HEK293 (cell line): ENCODE results near the gene EPHA4.
A peak's percentile ranks its signal among the peaks of the same experiment; 100 is the strongest.

Source experiments
- CTCF ChIA-PET: fragments of 350-600 bp; formaldehyde crosslinking; extraction: SDS; loops from one replicate; lab custom pipeline; 2021; ENCODE audit warnings: antibody characterized with exemption; lab: Yijun Ruan, JAX
- POLR2A ChIA-PET: fragments of 300-600 bp; formaldehyde crosslinking; extraction: SDS; loops from one replicate; lab custom pipeline; 2020; ENCODE audit warnings: antibody characterized with exemption, inconsistent platforms; lab: Yijun Ruan, JAX
- H3K27ac ChIP-seq: fragments of 200-500 bp; sonication (Bioruptor generic); 2 replicates; pipeline ENCODE4 v1.5.1; 2014; ENCODE audit warnings: low read depth, low read length, control low read depth, inconsistent platforms; ENCODE audit errors: extremely low read depth
- H3K36me3 ChIP-seq, 2 experiments: fragments of 200-500 bp in 1 of 2; sonication (Bioruptor generic) in 1 of 2; 1 replicate in 1 of 2; 2 replicates in 1 of 2; pipeline ENCODE4 v1.5.1; 2014 to 2017; ENCODE audit warnings: inconsistent platforms in 2 of 2, low read length in 2 of 2; ENCODE audit not compliant: control insufficient read depth in 2 of 2, insufficient read depth in 1 of 2
- H3K4me1 ChIP-seq: fragments of 200-500 bp; sonication (Bioruptor generic); 2 replicates; pipeline ENCODE4 v1.5.1; 2014; ENCODE audit warnings: mild to moderate bottlenecking, low read length, inconsistent platforms; ENCODE audit not compliant: control insufficient read depth, insufficient read depth
- H3K4me3 ChIP-seq: 2 replicates; pipeline ENCODE4 v1.5.1; 2011; ENCODE audit warnings: low read depth, mild to moderate bottlenecking, control low read depth, low read length, moderate library complexity
- H3K9me3 ChIP-seq: fragments of 200-500 bp; sonication (Bioruptor generic); 2 replicates; pipeline ENCODE4 v1.5.1; 2014; ENCODE audit warnings: low read depth, low read length, inconsistent platforms; ENCODE audit not compliant: control insufficient read depth, insufficient read depth
- EGR2 ChIP-seq: fragments of 450-650 bp; formaldehyde crosslinking; IDR thresholded peaks from 2 replicates; pipeline ENCODE4 v1.5.1; 2016; ENCODE audit warnings: low read depth, missing biosample characterization, missing genetic modification characterization
- GLIS1 ChIP-seq: fragments of 450-650 bp; formaldehyde crosslinking; IDR thresholded peaks from 2 replicates; pipeline ENCODE4 v1.5.1; 2016; ENCODE audit warnings: missing biosample characterization, missing genetic modification characterization
- HOXC10 ChIP-seq: sonication (generic); formaldehyde crosslinking; IDR thresholded peaks from 2 replicates; pipeline ENCODE4 v1.8.1; 2023; ENCODE audit warnings: mild to moderate bottlenecking, missing genetic modification reagents
- IKZF3 ChIP-seq: fragments of 450-650 bp; IDR thresholded peaks from 2 replicates; pipeline ENCODE4 v1.5.0; 2018; ENCODE audit warnings: missing biosample characterization, mild to moderate bottlenecking, missing genetic modification characterization, moderate library complexity
- KLF9 ChIP-seq: fragments of 450-650 bp; formaldehyde crosslinking; IDR thresholded peaks from 2 replicates; pipeline ENCODE4 v1.5.1; 2016; ENCODE audit warnings: missing biosample characterization, missing genetic modification characterization, low read depth
- SALL2 ChIP-seq: fragments of 450-650 bp; formaldehyde crosslinking; IDR thresholded peaks from 2 replicates; pipeline ENCODE4 v1.5.0; 2017; ENCODE audit warnings: missing biosample characterization, mild to moderate bottlenecking, missing genetic modification characterization, borderline replicate concordance
- SP7 ChIP-seq: fragments of 450-650 bp; formaldehyde crosslinking; IDR thresholded peaks from 2 replicates; pipeline ENCODE4 v1.5.1; 2016; ENCODE audit warnings: missing biosample characterization, missing genetic modification characterization
- ZBTB48 ChIP-seq: fragments of 450-650 bp; formaldehyde crosslinking; IDR thresholded peaks from 2 replicates; pipeline ENCODE4 v1.5.1; 2016; ENCODE audit warnings: missing biosample characterization, missing genetic modification characterization
- ZBTB49 ChIP-seq: fragments of 450-650 bp; formaldehyde crosslinking; IDR thresholded peaks from 2 replicates; pipeline ENCODE4 v1.5.1; 2016; ENCODE audit warnings: missing biosample characterization, missing genetic modification characterization, low read depth
- ZBTB7A ChIP-seq: fragments of 450-650 bp; formaldehyde crosslinking; IDR thresholded peaks from 2 replicates; pipeline ENCODE4 v1.5.1; 2016; ENCODE audit warnings: low read depth, missing biosample characterization, missing genetic modification characterization
- ZFHX2 ChIP-seq: fragments of 450-650 bp; formaldehyde crosslinking; conservative IDR thresholded peaks from 2 replicates; pipeline ENCODE4 v1.5.1; 2016; ENCODE audit warnings: missing biosample characterization, missing genetic modification characterization
- ZFP37 ChIP-seq: fragments of 450-650 bp; formaldehyde crosslinking; IDR thresholded peaks from 2 replicates; pipeline ENCODE4 v1.5.1; 2016; ENCODE audit warnings: missing biosample characterization, missing genetic modification characterization
- ZIC2 ChIP-seq: fragments of 450-650 bp; formaldehyde crosslinking; IDR thresholded peaks from 2 replicates; pipeline ENCODE4 v1.5.1; 2016; ENCODE audit warnings: missing biosample characterization, missing genetic modification characterization
- ZNF121 ChIP-seq: fragments of 450-650 bp; formaldehyde crosslinking; IDR thresholded peaks from 2 replicates; pipeline ENCODE4 v1.5.1; 2016; ENCODE audit warnings: missing biosample characterization, missing genetic modification characterization
- ZNF132 ChIP-seq: fragments of 450-650 bp; formaldehyde crosslinking; IDR thresholded peaks from 2 replicates; pipeline ENCODE4 v1.5.1; 2017; ENCODE audit warnings: missing biosample characterization, missing genetic modification characterization, borderline replicate concordance
- ZNF157 ChIP-seq: fragments of 450-650 bp; formaldehyde crosslinking; IDR thresholded peaks from 2 replicates; pipeline ENCODE4 v1.5.1; 2016; ENCODE audit warnings: missing biosample characterization, missing genetic modification characterization
- ZNF2 ChIP-seq: fragments of 450-650 bp; formaldehyde crosslinking; IDR thresholded peaks from 2 replicates; pipeline ENCODE4 v1.5.1; 2016; ENCODE audit warnings: missing biosample characterization, missing genetic modification characterization
- ZNF24 ChIP-seq: fragments of 450-650 bp; formaldehyde crosslinking; IDR thresholded peaks from 2 replicates; pipeline ENCODE4 v1.5.1; 2016; ENCODE audit warnings: missing biosample characterization, missing genetic modification characterization
- ZNF311 ChIP-seq: fragments of 450-650 bp; formaldehyde crosslinking; IDR thresholded peaks from 2 replicates; pipeline ENCODE4 v1.5.1; 2017; ENCODE audit warnings: missing biosample characterization, missing genetic modification characterization, borderline replicate concordance
- ZNF391 ChIP-seq: fragments of 450-650 bp; formaldehyde crosslinking; IDR thresholded peaks from 2 replicates; pipeline ENCODE4 v1.5.1; 2016; ENCODE audit warnings: low read depth, missing biosample characterization, missing genetic modification characterization, borderline replicate concordance
- ZNF518A ChIP-seq: fragments of 450-650 bp; formaldehyde crosslinking; conservative IDR thresholded peaks from 2 replicates; pipeline ENCODE4 v1.5.1; 2016; ENCODE audit warnings: low read depth, missing biosample characterization, missing genetic modification characterization
- ZNF645 ChIP-seq: fragments of 450-650 bp; formaldehyde crosslinking; IDR thresholded peaks from 2 replicates; pipeline ENCODE4; 2016; ENCODE audit warnings: missing biosample characterization, missing genetic modification characterization
- ZNF660 ChIP-seq: fragments of 450-650 bp; IDR thresholded peaks from 2 replicates; pipeline ENCODE4 v1.5.1; 2018; ENCODE audit warnings: missing biosample characterization, mild to moderate bottlenecking, missing genetic modification characterization
- ZNF664 ChIP-seq: fragments of 450-650 bp; formaldehyde crosslinking; IDR thresholded peaks from 2 replicates; pipeline ENCODE4 v1.5.1; 2016; ENCODE audit warnings: missing biosample characterization, missing genetic modification characterization
- ZNF670 ChIP-seq: fragments of 450-650 bp; formaldehyde crosslinking; IDR thresholded peaks from 2 replicates; pipeline ENCODE4 v1.5.1; 2016; ENCODE audit warnings: missing biosample characterization, missing genetic modification characterization, low read depth
- ZNF843 ChIP-seq: fragments of 450-650 bp; formaldehyde crosslinking; IDR thresholded peaks from 2 replicates; pipeline ENCODE4 v1.5.1; 2016; ENCODE audit warnings: missing biosample characterization, missing genetic modification characterization
- ZSCAN30 ChIP-seq: fragments of 450-650 bp; IDR thresholded peaks from 2 replicates; pipeline ENCODE4 v1.5.1; 2018; ENCODE audit warnings: missing biosample characterization, mild to moderate bottlenecking, missing genetic modification characterization, moderate library complexity

Gene EPHA4

GRCh38 chr2:221530653-221531037, 41.5 kb downstream of the EPHA4 start:
- H3K36me3 ChIP-seq, result no peaks in the 10 kb centered on the region
- H3K27ac ChIP-seq, result peak overlapping the region; percentile 62; the same call in 1 of the 2 replicates
- TF ChIP-seq EGR2 (tag by site-specific recombination), result peak; percentile 23; the same call in 1 of the 2 replicates
- peak; percentile 92 for TF ChIP-seq GLIS1
- TF ChIP-seq ZNF24 (tag by site-specific recombination), result no peak
- no peak for TF ChIP-seq ZNF132 (tag by site-specific recombination)
- no peak for TF ChIP-seq HOXC10 (CRISPR knock-in tag)
- no peak for TF ChIP-seq ZNF391
- no peak for TF ChIP-seq ZNF518A (tag by site-specific recombination)
- TF ChIP-seq ZBTB7A (tag by site-specific recombination), result no peak
- no peak for TF ChIP-seq ZNF660 (tag by site-specific recombination)
- no peak for TF ChIP-seq SP7 (tag by site-specific recombination)
- no peak for TF ChIP-seq ZNF2 (tag by site-specific recombination)
- TF ChIP-seq ZNF843 (tag by site-specific recombination), result no peak
- no peak for TF ChIP-seq ZNF157
- no peak for TF ChIP-seq ZNF664 (tag by site-specific recombination)
- TF ChIP-seq ZBTB48 (tag by site-specific recombination), result no peak
- no peak for TF ChIP-seq ZNF670 (tag by site-specific recombination)
- TF ChIP-seq ZSCAN30 (tag by site-specific recombination), result no peak
- peak; percentile 49 for TF ChIP-seq ZFHX2 (tag by site-specific recombination)
- TF ChIP-seq KLF9 (tag by site-specific recombination), result no peak
- TF ChIP-seq ZIC2 (tag by site-specific recombination), result peak; percentile 42; the same call in 1 of the 2 replicates
- no peak for TF ChIP-seq ZNF121 (tag by site-specific recombination)
- no peak for TF ChIP-seq ZNF645 (tag by site-specific recombination)
- no peak for TF ChIP-seq ZFP37
- TF ChIP-seq SALL2 (tag by site-specific recombination), result no peak
- TF ChIP-seq ZNF311, result no peak
- no peak for TF ChIP-seq IKZF3
- TF ChIP-seq ZBTB49 (tag by site-specific recombination), result no peak
- POLR2A ChIA-PET, result interaction anchor here (0.7 kb wide), 2 partner anchors 223 to 226 kb away, joined by 3 read pairs; no protein-coding TSS in a partner anchor
- CTCF ChIA-PET, result interaction anchor here (0.6 to 1.1 kb wide), 4 partner anchors 23 to 1047 kb away, joined by 4 to 5 read pairs (median 5); no protein-coding TSS in a partner anchor
- no peaks in the 10 kb centered on the region for H3K9me3 ChIP-seq
- peaks cover 34% of the 10 kb centered on the region for H3K4me1 ChIP-seq
- no peak overlapping the region for H3K4me3 ChIP-seq
